BJ (cell line): ENCODE measurements around the gene CHSY3. TPM values are rescaled to one million over a fixed set of nuclear protein-coding genes. Genes with fewer than 3 reads are reported as not detected.

Experiments used
- CTCF ChIA-PET: fragments of 350-600 bp; formaldehyde crosslinking; extraction: SDS; loops from one replicate; lab custom pipeline; 2021; ENCODE audit warnings: antibody characterized with exemption, inconsistent platforms; lab: Yijun Ruan, JAX
- POLR2A ChIA-PET: fragments of 300-600 bp; sonication (Branson Sonifier 250); formaldehyde crosslinking; extraction: SDS; loops from one replicate; lab custom pipeline; 2021; ENCODE audit warnings: antibody characterized with exemption; lab: Charles Lee
- DNase-seq: peaks from one replicate; pipeline ENCODE4 v3.0.0-alpha.2; 2011; ENCODE audit warnings: low read depth
- H3K27me3 ChIP-seq: 2 replicates; pipeline ENCODE4 v1.6.0; 2011; ENCODE audit warnings: low read length; ENCODE audit not compliant: control insufficient read depth, insufficient read depth
- H3K36me3 ChIP-seq: 2 replicates; pipeline ENCODE4 v1.5.1; 2011; ENCODE audit warnings: low read length; ENCODE audit not compliant: control insufficient read depth, insufficient read depth
- H3K4me3 ChIP-seq: 2 replicates; pipeline ENCODE4 v1.5.1; 2011; ENCODE audit warnings: low read depth, mild to moderate bottlenecking, control low read depth, low read length
- polyA plus RNA-seq: library from polyadenylated mRNA; depleted of rRNA; stranded (reverse); fragments of >200 nt; gene quantifications from 2 replicates; pipeline ENCODE4 v1.2.3, GENCODE V29; 2011
- TF ChIP-seq, protein P1 (sequence below): IDR thresholded peaks from 2 replicates; pipeline ENCODE4 v1.5.1; 2011; ENCODE audit warnings: low read depth, mild to moderate bottlenecking, control low read depth, inconsistent platforms, low read length, moderate library complexity; ENCODE audit not compliant: insufficient read depth

CHSY3 gene
- polyA plus RNA-seq, 1 experiment, result 0.91 TPM

- DNase-seq, result no peak
- POLR2A ChIA-PET, result no interaction called here
- TF ChIP-seq, protein P1, sequence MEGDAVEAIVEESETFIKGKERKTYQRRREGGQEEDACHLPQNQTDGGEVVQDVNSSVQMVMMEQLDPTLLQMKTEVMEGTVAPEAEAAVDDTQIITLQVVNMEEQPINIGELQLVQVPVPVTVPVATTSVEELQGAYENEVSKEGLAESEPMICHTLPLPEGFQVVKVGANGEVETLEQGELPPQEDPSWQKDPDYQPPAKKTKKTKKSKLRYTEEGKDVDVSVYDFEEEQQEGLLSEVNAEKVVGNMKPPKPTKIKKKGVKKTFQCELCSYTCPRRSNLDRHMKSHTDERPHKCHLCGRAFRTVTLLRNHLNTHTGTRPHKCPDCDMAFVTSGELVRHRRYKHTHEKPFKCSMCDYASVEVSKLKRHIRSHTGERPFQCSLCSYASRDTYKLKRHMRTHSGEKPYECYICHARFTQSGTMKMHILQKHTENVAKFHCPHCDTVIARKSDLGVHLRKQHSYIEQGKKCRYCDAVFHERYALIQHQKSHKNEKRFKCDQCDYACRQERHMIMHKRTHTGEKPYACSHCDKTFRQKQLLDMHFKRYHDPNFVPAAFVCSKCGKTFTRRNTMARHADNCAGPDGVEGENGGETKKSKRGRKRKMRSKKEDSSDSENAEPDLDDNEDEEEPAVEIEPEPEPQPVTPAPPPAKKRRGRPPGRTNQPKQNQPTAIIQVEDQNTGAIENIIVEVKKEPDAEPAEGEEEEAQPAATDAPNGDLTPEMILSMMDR, result peak; percentile 24; the same call in 1 of the 2 replicates
- Histone ChIP-seq H3K36me3 (no peaks in the 10 kb centered on the region), H3K27me3 (peaks cover 4% of the 10 kb centered on the region), H3K4me3 (no peak overlapping the region)
- CTCF ChIA-PET, result interaction anchor here (0.8 to 2.6 kb wide), 3 partner anchors 241 to 1210 kb away, joined by 4 to 24 read pairs (median 4); no protein-coding TSS in a partner anchor
Measured at GRCh38 chr5:129899454-129899853, 4.8 kb upstream of the CHSY3 start.

DNA sequence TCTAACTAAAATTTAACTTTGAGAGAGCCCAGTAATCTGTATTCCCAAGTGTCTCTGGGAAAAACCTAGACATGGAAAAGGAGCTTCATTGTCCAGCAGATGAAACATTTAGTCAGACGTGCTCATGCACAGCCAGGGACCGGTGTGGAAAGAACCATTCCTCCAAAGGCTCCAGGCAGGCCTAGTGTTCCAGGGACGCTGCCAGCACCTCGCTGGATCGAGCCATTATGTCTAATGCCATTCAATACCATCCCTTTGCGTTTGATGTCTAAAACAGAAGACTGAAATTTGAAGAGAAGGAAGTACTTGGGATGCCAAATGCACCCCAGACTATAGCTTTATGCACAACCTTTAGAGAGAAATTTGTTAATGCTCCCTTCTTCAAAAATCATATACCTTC lies 1.4 kb upstream of the CHSY3 start:
- Histone ChIP-seq H3K4me3 (no peak overlapping the region), H3K27me3 (peaks cover 4% of the 10 kb centered on the region), H3K36me3 (no peaks in the 10 kb centered on the region)
- TF ChIP-seq, protein P1, result no peak
- ChIA-PET POLR2A (no interaction called here), CTCF (interaction anchor here (1.5 to 3.0 kb wide), 2 partner anchors 232 to 239 kb away, joined by 5 to 15 read pairs; no protein-coding TSS in a partner anchor)
- DNase-seq, result no peak

DNA sequence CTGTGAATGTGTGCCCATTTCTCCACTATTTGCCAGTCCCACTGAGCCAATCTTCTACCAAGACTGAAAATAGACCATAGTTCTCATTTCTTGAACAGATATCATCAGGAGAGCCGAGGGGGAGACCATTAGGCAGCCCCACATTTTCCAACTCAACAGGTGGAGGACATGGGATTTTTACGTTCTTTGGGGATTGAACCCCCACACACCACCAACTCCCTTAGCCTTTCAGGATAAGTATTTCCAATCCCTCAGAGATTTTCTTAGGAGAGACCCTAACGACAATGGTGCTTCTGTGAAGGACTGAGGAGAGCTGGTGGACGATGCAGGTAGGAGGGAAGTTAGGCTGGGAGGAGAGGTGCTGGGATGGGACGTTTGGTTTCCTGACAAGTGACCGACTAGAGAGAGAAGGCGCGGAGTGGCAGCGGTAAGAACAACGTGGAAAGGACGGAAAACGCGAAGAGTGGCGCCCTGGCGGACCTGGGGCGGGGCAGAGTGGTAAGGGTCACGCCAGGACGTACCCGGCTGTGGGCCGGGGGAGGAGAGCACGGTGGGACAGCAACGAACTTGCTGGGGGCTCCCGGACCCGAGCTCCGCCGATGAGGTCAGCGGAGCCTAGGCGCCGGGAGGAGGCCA lies 681 bp upstream of the CHSY3 start:
- ChIA-PET POLR2A (interaction anchor here (0.6 kb wide), 1 partner anchor 27 kb away, joined by 7 read pairs; no protein-coding TSS in a partner anchor), CTCF (interaction anchor here (0.6 to 3.0 kb wide), 5 partner anchors 17 to 308 kb away, joined by 3 to 15 read pairs (median 3); no protein-coding TSS in a partner anchor)
- Histone ChIP-seq H3K36me3 (no peaks in the 10 kb centered on the region), H3K4me3 (peak overlapping the region; percentile 58), H3K27me3 (peaks cover 4% of the 10 kb centered on the region)
- no peak for DNase-seq
- TF ChIP-seq, protein P1, result no peak

DNA sequence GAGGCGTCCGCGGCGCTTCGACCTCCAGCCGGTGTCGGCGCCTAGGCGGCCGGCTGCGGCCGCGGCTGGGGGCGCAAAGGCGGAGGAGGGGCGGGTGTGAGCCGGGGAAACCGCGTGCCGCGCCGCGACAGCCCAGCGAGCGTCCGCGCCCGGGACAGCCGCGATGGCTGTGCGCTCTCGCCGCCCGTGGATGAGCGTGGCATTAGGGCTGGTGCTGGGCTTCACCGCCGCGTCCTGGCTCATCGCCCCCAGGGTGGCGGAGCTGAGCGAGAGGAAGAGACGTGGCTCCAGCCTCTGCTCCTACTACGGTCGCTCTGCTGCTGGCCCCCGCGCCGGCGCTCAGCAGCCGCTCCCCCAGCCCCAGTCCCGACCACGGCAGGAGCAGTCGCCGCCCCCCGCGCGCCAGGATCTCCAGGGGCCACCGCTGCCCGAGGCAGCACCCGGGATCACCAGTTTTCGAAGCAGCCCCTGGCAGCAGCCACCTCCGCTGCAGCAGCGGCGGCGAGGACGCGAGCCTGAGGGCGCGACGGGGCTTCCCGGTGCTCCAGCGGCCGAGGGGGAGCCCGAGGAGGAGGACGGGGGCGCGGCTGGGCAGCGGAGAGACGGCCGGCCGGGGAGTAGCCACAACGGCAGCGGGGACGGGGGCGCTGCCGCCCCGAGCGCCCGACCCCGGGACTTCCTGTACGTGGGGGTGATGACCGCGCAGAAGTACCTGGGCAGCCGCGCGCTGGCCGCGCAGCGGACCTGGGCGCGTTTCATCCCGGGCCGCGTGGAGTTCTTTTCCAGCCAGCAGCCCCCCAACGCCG lies 605 bp downstream of the CHSY3 start:
- H3K4me3 ChIP-seq, result peak overlapping the region; percentile 58
- TF ChIP-seq, protein P1, result no peak
- no peaks in the 10 kb centered on the region for H3K36me3 ChIP-seq
- POLR2A ChIA-PET, result no interaction called here
- DNase-seq, result no peak
- peaks cover 4% of the 10 kb centered on the region for H3K27me3 ChIP-seq
- CTCF ChIA-PET, result interaction anchor here (0.8 to 3.0 kb wide), 5 partner anchors 16 to 237 kb away, joined by 3 to 15 read pairs (median 3); no protein-coding TSS in a partner anchor
